Astrocyte of the cerebellum (primary cell): ENCODE data around the gene PINLYP.

Source experiments
- DNase-seq: peaks from one replicate; pipeline ENCODE4 v3.0.0-alpha.2; 2011; ENCODE audit warnings: low read depth
- H3K4me3 ChIP-seq: 2 replicates; pipeline ENCODE4 v1.5.1; 2011; ENCODE audit warnings: mild to moderate bottlenecking, low read depth, low read length, moderate library complexity
- in situ Hi-C: cut with HindIII; loops from 2 replicates; pipeline ENCODE4 v1.10.0; 2017; ENCODE audit warnings: low sequenced_read_pairs
- TF ChIP-seq, protein P1 (sequence below): IDR thresholded peaks from 2 replicates; pipeline ENCODE4 v1.5.1; 2012; ENCODE audit warnings: low read length, low read depth, moderate library complexity, mild to moderate bottlenecking; ENCODE audit errors: missing control alignments

The PINLYP gene

DNA sequence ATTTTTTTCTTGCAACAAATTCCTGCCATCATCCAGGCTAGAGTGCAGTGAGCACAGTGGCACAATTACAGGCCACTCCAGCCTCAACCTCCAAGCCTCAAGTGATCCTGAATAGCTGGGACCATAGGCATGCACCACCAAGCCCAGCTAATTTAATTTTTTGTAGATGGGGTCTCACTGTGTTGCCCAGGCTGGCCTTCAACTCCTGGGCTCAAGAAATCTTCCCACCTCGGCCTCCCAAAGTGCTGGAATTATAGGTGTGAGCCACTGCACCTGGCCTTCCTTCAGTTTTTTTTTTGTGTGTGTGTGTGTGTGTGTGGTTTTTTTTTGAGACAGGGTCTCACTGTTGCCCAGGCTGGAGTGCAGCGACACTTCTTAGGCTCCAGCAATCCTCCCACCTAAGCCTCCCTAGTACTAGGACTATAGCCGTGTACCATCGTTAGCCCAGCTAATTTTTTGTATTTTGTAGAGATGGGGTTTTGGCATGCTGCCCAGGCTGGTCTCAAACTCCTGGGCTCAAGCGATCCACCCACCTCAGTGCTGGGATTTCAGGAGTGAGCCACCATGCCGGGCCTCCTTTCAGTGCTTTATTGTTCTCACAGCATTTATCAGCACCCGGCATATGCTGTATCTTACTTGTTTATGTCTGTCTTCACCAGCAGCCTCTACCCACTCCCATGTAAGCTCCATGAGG is 30.4 kb downstream of the PINLYP start:
- DNase-seq, result no peak
- in situ Hi-C loops, result no loop called here
- H3K4me3 ChIP-seq, result no peak overlapping the region
- TF ChIP-seq, protein P1, sequence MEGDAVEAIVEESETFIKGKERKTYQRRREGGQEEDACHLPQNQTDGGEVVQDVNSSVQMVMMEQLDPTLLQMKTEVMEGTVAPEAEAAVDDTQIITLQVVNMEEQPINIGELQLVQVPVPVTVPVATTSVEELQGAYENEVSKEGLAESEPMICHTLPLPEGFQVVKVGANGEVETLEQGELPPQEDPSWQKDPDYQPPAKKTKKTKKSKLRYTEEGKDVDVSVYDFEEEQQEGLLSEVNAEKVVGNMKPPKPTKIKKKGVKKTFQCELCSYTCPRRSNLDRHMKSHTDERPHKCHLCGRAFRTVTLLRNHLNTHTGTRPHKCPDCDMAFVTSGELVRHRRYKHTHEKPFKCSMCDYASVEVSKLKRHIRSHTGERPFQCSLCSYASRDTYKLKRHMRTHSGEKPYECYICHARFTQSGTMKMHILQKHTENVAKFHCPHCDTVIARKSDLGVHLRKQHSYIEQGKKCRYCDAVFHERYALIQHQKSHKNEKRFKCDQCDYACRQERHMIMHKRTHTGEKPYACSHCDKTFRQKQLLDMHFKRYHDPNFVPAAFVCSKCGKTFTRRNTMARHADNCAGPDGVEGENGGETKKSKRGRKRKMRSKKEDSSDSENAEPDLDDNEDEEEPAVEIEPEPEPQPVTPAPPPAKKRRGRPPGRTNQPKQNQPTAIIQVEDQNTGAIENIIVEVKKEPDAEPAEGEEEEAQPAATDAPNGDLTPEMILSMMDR, result no peak

DNA sequence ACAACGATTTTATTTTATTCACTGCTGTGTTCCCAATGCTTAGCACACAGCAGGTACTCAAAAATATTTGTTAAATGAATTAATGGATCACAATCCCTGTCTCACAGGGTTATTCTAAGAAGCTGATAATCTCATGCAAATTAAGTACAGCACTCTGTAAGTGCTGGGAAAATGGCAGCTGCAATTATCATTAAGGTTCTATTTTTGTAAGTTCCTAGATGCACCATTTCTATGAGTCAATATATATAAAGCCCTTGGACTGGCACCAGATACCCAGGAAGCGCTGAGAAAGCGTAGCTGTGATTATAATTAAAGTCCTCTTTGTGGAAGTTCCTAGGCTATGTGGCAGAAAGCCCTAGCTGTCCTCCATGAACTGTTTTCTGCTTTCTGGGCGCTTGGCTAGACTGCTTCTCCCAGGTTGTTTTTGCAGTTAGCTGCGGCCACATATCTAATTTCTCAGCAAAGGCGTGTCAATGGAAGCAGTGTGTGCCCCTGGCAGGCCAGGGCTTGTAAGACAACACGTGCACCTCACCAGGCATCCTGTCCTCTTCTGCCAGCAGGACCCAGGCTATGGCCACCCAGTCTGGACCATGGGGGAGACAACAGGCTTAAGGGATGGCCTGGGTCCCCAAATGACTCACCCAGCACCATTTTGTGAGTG is 31.1 kb downstream of the PINLYP start:
- TF ChIP-seq, protein P1, result no peak
- in situ Hi-C loops, result no loop called here
- no peak overlapping the region for H3K4me3 ChIP-seq
- DNase-seq, result no peak

DNA sequence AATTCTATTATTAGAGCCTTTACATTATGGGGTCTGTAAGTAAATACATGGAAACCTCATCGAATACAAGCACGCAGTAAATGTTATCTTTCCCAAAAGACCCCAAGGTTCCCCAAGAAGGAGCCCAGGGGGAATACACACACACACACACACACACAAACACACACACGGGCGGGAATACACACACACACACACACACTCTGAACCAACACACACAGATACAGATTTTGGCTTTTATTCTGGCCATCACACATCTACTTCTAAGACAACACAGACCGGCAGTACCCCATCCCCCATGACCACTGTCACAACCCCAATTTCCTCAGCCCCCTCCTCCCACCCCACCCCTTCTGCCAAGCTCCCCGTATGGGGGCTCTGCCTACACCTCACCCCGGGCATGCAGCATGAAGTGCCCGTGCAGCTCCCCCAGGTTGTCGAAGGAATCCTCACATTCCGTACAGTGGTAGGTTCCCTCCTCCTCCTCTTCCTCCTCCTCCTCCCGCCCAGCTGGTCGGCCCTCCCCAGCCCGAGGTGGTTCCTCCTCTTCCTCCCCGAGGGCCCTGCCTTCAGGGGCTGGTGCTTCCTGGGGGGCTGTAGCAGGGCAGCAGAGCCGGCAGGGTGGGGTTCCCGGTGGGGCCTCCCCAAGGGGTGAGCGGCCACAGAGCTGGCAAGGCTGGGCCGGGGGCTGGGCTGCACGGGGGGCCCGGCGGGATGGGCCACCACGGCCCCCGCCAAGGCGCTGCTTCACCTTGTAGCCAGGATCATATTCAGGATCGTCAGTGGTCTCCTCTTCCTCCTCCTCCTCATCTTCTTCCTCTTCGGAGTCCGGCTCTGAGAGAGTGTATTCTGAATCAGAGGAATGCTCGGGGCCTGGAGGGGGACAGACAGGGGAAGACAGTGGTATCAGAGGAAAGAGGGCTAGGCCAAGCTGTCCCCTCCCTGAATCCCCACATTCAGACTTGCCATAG is 31.9 kb downstream of the PINLYP start:
- in situ Hi-C loops, result no loop called here
- DNase-seq, result no peak
- no peak overlapping the region for H3K4me3 ChIP-seq
- TF ChIP-seq, protein P1, result no peak

DNA sequence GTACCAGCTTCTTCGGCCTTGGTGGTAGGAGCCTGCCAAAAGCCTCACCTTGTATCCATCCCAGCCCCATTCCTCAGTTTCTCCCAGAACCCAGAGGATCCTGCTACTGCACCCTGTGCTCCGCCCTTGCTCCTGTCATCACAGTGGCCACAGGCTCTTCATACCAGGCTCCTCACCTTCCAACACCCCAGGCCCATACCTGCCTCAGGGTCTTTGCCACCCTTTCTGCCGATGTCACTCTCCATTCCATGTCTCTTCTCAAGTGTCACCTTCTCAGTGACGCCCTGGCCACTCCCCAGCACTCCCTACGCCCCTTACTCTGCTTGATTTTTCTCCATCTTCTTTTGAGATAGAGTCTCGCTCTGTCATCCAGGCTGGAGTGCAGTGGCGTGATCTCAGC is 34.3 kb downstream of the PINLYP start:
- H3K4me3 ChIP-seq, result no peak overlapping the region
- TF ChIP-seq, protein P1, result no peak
- in situ Hi-C loops, result no loop called here
- no peak for DNase-seq

DNA sequence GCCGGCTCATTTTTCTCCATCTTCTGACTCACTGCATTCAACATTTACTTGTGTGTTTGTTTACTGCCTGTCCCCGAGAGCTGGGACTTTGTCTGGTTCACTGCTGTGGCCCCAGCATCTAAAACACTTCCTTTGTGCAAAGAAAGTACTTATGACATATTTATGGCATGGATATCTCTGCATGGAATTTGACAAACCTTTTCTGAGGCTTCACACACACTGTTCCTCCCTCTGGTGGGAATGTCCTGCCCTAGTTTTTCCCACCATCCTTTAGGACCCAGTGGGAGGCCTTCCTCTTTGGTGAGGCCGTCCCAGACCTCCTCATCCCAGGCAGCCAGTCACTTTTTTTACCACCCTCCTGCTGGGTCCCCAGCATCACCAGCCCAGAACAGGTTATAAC is 34.9 kb downstream of the PINLYP start:
- TF ChIP-seq, protein P1, result no peak
- H3K4me3 ChIP-seq, result no peak overlapping the region
- DNase-seq, result peak; percentile 38
- in situ Hi-C loops, result no loop called here

DNA sequence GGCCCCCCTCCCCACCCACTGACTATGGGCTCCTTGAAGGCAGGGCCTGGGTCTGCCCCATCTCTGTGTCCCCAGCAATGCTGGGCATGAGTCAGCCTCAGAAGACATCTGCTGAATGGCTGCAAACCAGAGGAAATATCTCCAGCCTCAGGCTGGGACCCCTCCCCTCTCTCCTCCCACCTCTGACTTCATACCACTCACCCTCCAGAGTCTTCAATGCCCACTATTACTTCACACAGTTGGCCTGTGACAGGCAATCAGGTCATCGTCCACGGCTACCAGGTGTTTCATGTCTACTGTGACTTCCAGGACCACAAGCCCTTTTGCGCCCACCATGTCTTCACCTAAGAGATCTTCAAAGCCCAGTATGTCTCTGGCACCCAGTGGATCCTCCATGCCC is 36.2 kb downstream of the PINLYP start, which contains the start of gene SRRM5:
Gene SRRM5, plus strand, starts transcription at position 301 of the 400 bp plus-strand sequence. Its CDS starts 34 bp downstream, at position 335.
- TF ChIP-seq, protein P1, result no peak
- in situ Hi-C loops, result no loop called here
- H3K4me3 ChIP-seq, result no peak within 1 kb of the TSS
- no peak for DNase-seq
